ENCODE results near the gene ARMH1.

Gene ARMH1

DNA sequence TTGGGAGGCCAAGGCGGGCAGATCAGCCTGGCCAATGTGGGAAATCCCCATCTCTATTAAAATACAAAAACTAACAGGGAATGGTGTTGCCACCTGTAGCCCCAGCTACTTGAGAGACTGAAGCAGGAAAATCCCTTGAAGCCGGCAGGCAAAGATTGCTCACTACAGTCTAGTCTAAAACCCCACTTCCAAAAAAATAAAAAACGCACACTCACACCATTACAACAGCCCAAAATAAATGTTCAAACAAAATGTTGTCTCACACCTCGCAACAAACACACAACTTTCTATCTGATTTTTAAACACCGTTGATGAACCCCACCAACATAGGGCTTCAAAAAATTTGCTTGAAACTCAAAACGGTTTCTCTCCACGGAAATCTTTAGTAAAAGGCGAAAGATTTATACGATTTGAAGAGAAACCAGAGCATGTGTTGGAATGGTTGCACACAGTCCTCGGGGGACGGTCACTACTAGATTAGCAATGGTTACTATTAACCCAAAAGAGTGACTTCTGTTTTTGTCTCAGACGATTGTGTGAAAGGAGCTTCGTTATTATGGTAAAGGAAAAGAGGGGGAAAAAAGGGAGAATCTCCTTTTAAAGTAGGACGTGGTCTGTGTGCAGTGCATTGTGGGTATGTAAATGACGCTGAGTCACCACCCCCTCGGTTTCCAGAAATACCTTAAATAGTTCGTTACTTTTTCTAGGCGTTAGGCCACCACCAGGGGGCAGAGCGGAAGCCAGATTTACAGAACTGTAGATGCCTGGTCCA lies 56.4 kb downstream of the ARMH1 start, which contains the start of gene RNU5D-1:
Gene RNU5D-1, minus strand, starts transcription at position 430 of the 772 bp plus-strand sequence.
- Histone ChIP-seq H3K9me2 (replicated peaks; ENCODE audit: control insufficient read depth, low read length) (no peaks in the 10 kb centered on the region), H3K27me3 (ENCODE audit: control insufficient read depth, low read length) (no peaks in the 10 kb centered on the region), H3K27ac (ENCODE audit: low read depth, low read length) (peak within 1 kb of the TSS; percentile 97), H3F3A (ENCODE audit: control insufficient read depth, insufficient read depth) (peaks cover 26% of the 10 kb centered on the region), H4K20me1 (ENCODE audit: control insufficient read depth, insufficient read depth, low read depth, low read length) (no peaks in the 10 kb centered on the region), H3K79me2 (ENCODE audit: control insufficient read depth, low read length) (no peaks in the 10 kb centered on the region), H3K4me3 (ENCODE audit: low read length) (peak within 1 kb of the TSS; percentile 60), H3K9me3 (ENCODE audit: control insufficient read depth, insufficient read depth, low read length) (no peaks in the 10 kb centered on the region), H3K4me2 (ENCODE audit: low read length) (peak within 1 kb of the TSS; percentile 79), H3K36me3 (ENCODE audit: control insufficient read depth, low read length) (no peaks in the 10 kb centered on the region), H3K4me1 (ENCODE audit: control insufficient read depth, low read length) (peaks cover 50% of the 10 kb centered on the region)
- TF ChIP-seq EZH2phosphoT487 (IDR thresholded peaks at IDR 0.05; ENCODE audit: borderline replicate concordance, low read length), result no peak
- TF ChIP-seq, protein P1, sequence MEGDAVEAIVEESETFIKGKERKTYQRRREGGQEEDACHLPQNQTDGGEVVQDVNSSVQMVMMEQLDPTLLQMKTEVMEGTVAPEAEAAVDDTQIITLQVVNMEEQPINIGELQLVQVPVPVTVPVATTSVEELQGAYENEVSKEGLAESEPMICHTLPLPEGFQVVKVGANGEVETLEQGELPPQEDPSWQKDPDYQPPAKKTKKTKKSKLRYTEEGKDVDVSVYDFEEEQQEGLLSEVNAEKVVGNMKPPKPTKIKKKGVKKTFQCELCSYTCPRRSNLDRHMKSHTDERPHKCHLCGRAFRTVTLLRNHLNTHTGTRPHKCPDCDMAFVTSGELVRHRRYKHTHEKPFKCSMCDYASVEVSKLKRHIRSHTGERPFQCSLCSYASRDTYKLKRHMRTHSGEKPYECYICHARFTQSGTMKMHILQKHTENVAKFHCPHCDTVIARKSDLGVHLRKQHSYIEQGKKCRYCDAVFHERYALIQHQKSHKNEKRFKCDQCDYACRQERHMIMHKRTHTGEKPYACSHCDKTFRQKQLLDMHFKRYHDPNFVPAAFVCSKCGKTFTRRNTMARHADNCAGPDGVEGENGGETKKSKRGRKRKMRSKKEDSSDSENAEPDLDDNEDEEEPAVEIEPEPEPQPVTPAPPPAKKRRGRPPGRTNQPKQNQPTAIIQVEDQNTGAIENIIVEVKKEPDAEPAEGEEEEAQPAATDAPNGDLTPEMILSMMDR (IDR thresholded peaks at IDR 0.05; ENCODE audit: low read depth, low read length, poor library complexity, severe bottlenecking), result peak; percentile 83

DNA sequence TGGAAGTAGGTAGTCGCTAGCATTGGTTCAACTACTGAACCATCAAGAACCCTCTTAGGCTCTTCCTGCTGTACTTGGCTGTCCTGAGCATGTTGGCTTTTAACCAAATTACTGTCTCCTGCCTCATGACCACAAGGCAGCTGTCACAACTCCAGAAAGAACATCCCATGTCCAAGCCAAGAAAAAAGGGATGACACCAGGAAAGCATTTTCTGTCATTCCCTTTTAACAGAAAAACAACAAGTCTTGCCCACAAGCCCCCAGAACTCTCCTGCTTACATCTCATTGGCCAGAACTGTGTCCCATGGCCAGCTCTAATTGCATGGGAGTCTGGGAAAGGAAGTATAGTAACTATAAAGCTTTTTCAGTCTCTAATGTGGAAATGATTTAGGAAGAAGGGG lies 58.9 kb downstream of the ARMH1 start:
- H3K4me2 ChIP-seq (ENCODE audit: low read length), result peak overlapping the region; percentile 38
- no peaks in the 10 kb centered on the region for H3K9me3 ChIP-seq (ENCODE audit: control insufficient read depth, insufficient read depth, low read length)
- no peaks in the 10 kb centered on the region for H3K27me3 ChIP-seq (ENCODE audit: control insufficient read depth, low read length)
- H3K4me3 ChIP-seq (ENCODE audit: low read length), result peak overlapping the region; percentile 22; the same call in 1 of the 2 replicates
- no peaks in the 10 kb centered on the region for H3K79me2 ChIP-seq (ENCODE audit: control insufficient read depth, low read length)
- no peaks in the 10 kb centered on the region for H3K9me2 ChIP-seq (replicated peaks; ENCODE audit: control insufficient read depth, low read length)
- no peak for TF ChIP-seq EZH2phosphoT487 (IDR thresholded peaks at IDR 0.05; ENCODE audit: borderline replicate concordance, low read length)
- TF ChIP-seq, protein P1 (IDR thresholded peaks at IDR 0.05; ENCODE audit: low read depth, low read length, poor library complexity, severe bottlenecking), result no peak
- no peaks in the 10 kb centered on the region for H4K20me1 ChIP-seq (ENCODE audit: control insufficient read depth, insufficient read depth, low read depth, low read length)
- H3F3A ChIP-seq (ENCODE audit: control insufficient read depth, insufficient read depth), result peaks cover 26% of the 10 kb centered on the region
- no peaks in the 10 kb centered on the region for H3K36me3 ChIP-seq (ENCODE audit: control insufficient read depth, low read length)
- H3K4me1 ChIP-seq (ENCODE audit: control insufficient read depth, low read length), result peaks cover 43% of the 10 kb centered on the region
- H3K27ac ChIP-seq (ENCODE audit: low read depth, low read length), result no peak overlapping the region; the same call in 1 of the 2 replicates

DNA sequence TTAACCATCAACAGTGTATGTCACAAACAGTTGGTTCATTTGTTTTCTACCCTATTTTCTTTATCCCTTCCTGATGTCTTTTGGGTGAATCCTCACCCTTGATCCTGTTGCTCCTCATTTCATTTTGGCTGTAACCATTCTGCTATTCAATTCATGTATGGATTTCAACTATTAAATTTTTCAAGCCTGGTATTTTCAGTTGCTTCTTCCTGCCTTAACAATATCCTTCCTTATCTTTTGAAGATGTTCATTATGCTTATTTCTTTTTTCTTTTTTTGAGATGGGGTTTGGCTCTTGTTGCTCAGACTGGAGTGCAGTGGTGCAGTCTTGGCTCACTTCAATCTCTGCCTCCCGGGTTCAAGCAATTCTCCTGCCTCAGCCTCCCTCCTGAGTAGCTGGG lies 59.3 kb downstream of the ARMH1 start:
- Histone ChIP-seq H3K36me3 (ENCODE audit: control insufficient read depth, low read length) (no peaks in the 10 kb centered on the region), H3K79me2 (ENCODE audit: control insufficient read depth, low read length) (no peaks in the 10 kb centered on the region), H3K9me3 (ENCODE audit: control insufficient read depth, insufficient read depth, low read length) (no peaks in the 10 kb centered on the region), H3K4me1 (ENCODE audit: control insufficient read depth, low read length) (peaks cover 41% of the 10 kb centered on the region), H3K27ac (ENCODE audit: low read depth, low read length) (no peak overlapping the region; the same call in 1 of the 2 replicates), H3K4me2 (ENCODE audit: low read length) (no peak overlapping the region), H3K27me3 (ENCODE audit: control insufficient read depth, low read length) (no peaks in the 10 kb centered on the region), H3K9me2 (replicated peaks; ENCODE audit: control insufficient read depth, low read length) (no peaks in the 10 kb centered on the region), H3K4me3 (ENCODE audit: low read length) (no peak overlapping the region), H3F3A (ENCODE audit: control insufficient read depth, insufficient read depth) (peaks cover 26% of the 10 kb centered on the region), H4K20me1 (ENCODE audit: control insufficient read depth, insufficient read depth, low read depth, low read length) (no peaks in the 10 kb centered on the region)
- TF ChIP-seq, protein P1 (IDR thresholded peaks at IDR 0.05; ENCODE audit: low read depth, low read length, poor library complexity, severe bottlenecking), result no peak
- TF ChIP-seq EZH2phosphoT487 (IDR thresholded peaks at IDR 0.05; ENCODE audit: borderline replicate concordance, low read length), result no peak

All from DOHH2 (cell line).